ENCODE results near the gene PRAMEF10.
"Not testable (repeated sequence)": the region's sequence is repeated elsewhere in the genome, so short reads cannot be mapped to it uniquely, and the experiment has no call there.

The PRAMEF10 gene, protein sequence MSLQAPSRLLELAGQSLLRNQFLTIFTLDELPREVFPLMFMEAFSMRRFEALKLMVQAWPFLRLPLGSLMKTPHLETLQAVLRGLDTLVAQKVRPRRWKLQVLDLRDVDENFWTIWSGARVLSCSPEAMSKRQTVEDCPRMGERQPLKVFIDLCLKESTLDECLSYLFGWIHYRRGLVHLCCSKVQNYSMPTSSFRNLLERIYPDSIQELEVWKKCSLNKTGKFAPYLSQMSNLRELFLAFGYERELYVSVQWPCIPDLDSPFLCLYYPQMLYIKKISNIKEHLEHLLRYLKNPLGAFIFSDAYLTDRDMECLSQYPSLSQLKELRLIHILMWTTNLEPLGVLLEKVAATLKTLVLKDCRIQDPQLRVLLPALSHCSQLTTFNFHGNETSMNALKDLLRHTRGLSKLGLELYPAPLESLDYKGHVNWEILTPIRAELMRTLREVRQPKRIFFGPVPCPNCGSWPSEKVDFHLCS

DNA sequence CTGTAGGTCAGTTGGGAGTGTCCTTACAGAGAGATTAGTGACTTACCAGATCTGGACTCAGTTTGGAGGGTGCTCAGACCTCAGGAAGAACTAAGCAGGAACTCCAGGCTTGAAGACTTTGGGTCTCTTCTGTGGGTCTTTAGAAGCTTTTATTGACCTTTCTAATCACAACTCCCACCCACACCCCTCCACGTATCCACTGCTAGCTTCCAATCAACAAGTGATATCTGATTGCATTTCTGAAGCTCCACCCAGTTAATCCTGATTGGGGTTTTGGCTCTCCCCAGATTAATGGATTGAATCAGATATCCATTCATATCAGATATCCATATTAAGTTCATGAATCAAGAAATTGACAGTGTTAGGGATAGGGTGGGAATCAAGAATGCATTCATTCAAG lies at the start of gene PRAMEF10:
Gene PRAMEF10 (minus strand): TSS at position 101 of the 400 bp plus-strand sequence. CDS start 2,423 bp downstream, outside the sequence.
- not testable (repeated sequence) for DNase-seq (ENCODE audit: low read depth in 2 of 2)

DNA sequence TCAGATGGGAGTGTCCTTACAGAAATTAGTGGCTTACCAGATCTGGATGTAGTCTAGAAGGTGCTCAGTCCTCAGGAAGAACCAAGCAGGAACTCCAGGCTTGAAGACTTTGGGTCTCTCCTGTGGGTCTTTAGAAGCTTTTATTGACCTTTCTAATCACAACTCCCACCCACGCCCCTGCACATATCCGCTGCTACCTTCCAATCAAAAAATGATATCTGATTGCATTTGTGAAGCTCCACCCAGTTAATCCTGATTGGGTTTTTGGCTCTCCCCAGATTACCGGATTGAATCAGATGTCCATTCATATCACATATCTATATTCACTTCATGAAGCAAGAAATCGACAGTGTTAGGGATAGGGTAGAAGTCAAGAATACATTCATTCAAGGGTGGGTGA lies 49.4 kb upstream of the PRAMEF10 start, which contains the start of gene PRAMEF6:
Gene PRAMEF6 (minus strand): TSS at position 101 of the 400 bp plus-strand sequence. CDS start 5,062 bp downstream, outside the sequence.
- not testable (repeated sequence) for DNase-seq (ENCODE audit: low read depth in 2 of 2)

DNA sequence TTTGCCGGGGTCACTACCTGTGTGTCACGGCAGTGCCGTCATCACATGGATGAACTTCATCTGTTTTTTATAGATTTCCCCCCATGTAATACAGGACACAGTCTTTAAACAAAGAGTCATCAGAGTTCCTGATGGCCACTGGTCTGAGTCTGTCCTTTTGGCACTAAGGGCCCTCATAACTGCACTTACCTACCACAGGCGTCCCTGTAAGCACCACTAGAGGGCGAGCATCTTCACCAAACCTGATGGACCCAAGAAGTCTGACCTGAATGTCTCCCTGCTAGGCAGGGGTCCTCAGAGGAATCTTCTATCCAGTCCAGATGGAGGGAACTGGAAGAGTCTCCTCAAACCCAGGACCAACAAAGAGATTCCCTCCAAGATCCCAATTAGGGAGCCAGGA lies 26.3 kb upstream of the PRAMEF10 start:
- DNase-seq (ENCODE audit: low read depth in 2 of 2), result not testable (repeated sequence)

DNA sequence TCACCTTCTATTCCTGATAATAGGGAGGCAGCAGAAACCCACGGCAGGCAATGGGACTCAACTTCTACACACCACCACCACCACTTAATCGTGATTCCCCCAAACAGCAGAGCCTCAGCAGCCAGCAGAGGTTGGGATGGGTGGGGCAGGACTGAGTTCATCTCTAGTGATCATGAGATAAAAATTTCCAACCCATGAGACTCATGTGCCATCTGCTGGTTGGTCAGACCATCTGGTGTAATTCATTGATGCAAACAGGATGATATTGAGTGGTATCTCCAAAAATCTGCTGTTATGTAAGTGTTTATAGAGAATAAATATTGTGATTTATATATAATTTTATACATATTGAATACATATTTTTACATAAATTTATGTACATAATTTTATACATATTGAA lies 23.7 kb upstream of the PRAMEF10 start:
- not testable (repeated sequence) for DNase-seq (ENCODE audit: low read depth in 2 of 2)

DNA sequence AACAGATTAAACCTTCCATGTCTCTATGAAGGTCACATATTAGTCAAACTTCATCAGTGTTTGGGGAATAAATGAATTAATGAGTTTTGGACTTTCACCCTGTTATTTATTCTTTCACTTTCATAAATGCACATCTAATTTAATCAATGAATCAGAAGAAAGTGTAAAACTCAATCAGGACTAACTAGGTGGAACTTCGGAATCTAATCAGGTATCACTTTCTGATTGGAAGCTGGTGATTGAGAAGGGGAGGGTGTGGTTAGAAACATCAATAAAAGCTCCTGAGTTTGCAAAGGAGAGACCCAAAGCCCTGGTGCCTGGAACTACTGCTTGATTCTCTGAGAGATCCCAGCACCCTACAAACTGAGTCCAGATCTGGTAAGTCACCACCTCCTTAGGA lies 18.2 kb upstream of the PRAMEF10 start, which contains the start of gene PRAMEF7:
Gene PRAMEF7 (plus strand): TSS at position 301 of the 400 bp plus-strand sequence. CDS start 1,083 bp downstream, outside the sequence.
- DNase-seq (ENCODE audit: low read depth in 2 of 2), result not testable (repeated sequence)

DNA sequence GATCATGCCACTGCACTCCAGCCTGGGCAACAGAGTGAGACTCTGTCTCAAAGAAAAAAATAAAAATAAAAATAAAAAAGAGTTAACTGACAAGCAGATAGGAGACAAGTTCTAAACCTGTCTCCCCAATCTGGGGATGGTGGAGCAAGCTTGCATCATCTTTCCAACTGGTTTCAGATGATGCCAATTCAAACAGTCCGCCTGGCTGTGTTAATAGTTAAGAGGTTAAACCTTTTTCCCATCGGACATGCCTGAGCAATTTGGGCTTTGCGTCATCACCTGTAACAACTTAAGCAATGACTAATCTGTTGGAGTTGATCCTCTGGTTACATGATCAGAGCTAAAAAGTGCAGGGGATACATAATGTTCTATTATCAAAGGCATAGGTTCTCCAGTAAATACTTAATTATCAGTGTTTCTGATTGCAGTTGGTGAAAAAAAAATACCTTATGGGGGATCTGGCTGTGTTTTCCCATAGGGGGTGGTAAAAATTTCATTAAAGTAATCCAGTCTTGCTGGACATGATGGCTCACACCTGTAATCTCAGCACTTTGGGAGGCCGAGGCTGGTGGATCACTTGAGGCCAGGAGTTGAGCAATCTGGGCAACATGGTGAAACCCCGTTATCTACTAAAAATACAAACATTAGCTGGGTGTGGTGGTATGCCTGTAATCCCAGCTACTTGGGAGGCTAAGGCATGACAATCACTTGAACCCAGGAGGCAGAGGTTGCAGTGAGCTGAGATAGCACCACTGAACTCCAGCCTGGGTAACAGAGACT lies 5.9 kb upstream of the PRAMEF10 start:
- DNase-seq (ENCODE audit: low read depth in 2 of 2), result not testable (repeated sequence)

DNA sequence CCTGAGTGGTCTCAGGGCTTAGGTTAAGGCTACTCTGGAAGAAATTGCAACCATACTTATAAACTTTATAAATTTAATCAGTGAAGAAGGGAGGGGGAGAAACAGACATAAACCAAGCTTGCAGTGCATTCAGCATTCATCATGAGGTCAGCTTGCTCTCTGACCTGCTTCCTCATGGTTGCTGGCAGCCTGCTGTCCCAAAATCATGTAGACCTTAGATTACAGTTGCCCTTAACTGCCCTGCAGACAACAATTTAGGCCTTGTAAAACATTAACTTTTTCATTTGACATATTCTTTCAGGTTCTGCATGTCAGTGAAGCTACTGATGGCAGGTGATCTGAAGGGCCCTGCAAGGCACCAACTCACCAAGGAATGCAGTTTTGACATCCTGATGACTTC lies 1.1 kb upstream of the PRAMEF10 start:
- DNase-seq (ENCODE audit: low read depth in 2 of 2), result not testable (repeated sequence)

DNA sequence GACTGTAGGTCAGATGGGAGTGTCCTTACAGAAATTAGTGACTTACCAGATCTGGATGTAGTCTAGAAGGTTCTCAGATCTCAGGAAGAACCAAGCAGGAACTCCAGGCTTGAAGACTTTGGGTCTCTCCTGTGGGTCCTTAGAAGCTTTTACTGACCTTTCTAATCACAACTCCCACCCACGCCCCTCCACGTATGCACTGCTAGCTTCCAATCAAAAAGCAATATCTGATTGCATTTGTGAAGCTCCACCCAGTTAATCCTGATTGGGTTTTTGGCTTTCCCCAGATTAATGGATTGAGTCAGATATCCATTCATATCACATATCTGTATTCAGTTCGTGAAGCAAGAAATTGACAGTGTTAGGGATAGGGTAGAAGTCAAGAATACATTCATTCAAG lies 12.0 kb downstream of the PRAMEF10 start, which contains the start of gene PRAMEF4:
Gene PRAMEF4 (minus strand): TSS at position 101 of the 400 bp plus-strand sequence. CDS start 2,807 bp downstream, outside the sequence.
- not testable (repeated sequence) for DNase-seq (ENCODE audit: low read depth in 2 of 2)

DNA sequence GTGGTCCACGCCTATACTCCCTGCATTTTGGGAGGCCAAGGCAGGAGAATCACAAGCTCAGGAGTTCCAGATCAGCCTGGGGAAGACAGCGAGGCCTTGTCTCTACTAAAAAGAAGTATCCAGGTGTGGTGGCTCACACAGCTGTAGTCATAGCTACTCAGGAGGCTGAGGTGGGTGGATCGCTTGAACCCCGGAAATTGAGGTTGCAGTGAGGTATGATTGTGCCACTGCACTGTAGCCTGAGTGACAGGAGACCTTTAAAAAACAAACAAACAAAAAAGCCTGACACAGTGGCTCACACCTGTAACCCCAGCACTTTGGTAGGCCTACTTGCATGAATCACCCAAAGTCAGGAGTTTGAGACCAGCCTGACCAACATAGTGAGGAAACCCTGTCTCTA lies 19.6 kb downstream of the PRAMEF10 start:
- not testable (repeated sequence) for DNase-seq (ENCODE audit: low read depth in 2 of 2)

DNA sequence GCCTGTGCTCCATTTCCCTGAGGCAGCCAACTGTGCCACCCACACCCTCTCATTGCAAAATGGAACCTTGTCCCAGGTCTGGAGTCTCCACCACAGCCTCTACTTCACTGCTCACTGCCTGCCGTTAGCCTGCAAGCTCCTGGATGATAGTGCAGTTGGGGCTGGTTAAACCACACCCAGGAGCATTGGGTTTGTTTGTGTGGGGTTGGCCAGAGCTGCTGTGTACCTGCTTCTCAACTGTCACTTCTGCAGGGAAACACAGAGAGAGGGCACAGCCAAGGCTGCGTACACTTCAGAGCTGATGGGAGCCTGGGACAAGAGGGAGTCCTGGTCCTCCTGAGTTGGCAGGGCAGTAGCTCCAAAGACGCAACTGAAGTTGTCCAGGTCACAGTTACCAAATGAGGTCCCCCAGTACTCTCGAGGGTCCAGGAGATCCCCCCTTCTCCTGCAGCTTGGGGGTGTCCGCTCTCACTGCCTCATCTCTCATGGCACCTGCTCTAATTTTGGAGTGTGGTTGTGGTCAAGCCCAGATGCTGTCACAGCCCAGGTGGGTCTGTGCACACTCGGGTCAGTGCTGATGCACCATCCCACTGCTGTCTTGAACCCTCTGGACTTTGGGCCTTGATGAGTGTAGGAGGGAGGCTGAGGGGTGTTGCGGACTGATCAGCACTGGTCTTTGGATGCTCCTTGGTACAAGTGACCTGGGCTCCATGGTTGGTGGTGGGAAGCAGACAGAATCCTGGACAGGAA lies 34.8 kb downstream of the PRAMEF10 start:
- DNase-seq (ENCODE audit: low read depth in 2 of 2), result not testable (repeated sequence)

DNA sequence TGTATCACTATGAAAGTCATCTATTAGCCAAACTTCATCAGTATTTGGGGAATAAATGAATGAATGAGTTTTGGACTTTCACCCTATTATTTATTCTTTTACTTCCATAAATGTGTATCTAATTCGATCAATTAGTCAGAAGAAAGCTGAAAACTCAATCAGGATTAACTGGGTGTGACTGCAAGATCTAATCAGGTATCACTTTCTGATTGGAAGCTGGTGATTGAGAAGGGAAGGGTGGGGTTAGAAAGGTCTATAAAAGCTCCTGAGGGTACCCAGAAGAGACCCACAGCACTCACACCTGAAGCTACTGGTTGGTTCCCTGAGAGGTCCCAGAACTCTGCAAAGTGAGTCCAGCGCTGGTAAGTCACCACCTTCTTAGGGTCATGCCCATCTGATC lies 41.3 kb downstream of the PRAMEF10 start, which contains the start of gene PRAMEF2:
Gene PRAMEF2 (plus strand): TSS at position 301 of the 400 bp plus-strand sequence. CDS start 1,924 bp downstream, outside the sequence.
- not testable (repeated sequence) for DNase-seq (ENCODE audit: low read depth in 2 of 2)

DNA sequence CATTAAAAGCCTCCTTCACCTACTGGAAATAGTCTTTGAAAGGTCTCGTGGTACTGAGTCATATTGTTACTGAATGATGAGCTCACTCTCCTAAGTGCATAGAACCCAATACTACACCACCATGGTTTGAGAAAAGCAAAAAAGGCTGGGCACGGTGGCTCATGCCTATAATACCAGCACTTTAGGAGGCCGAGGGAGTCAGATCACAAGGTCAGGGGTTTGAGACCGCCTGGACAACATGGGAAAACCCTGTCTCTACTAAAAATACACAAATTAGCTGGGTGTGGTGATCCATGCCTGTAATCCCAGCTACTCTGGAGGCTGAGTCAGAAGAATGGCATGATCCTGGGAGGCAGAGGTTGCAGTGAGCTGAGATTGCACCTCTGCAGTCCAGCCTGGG lies 46.3 kb downstream of the PRAMEF10 start:
- no peak for DNase-seq (ENCODE audit: low read depth in 2 of 2)

DNA sequence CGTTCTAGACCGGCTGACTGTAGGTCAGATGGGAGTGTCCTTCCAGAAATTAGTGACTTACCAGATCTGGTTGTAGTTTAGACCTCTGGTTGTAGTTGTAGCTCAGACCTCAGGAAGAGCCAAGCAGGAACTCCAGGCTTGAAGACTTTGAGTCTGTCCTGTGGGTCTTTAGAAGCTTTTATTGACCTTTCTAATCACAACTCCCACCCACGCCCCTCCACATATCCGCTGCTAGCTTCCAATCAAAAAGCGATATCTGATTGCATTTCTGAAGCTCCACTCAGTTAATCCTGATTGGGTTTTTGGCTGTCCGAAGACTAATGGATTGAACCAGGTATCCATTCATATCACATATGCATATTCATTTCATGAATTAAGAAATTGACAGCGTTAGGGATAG lies 49.5 kb downstream of the PRAMEF10 start, which contains the start of gene HNRNPCL1:
Gene HNRNPCL1 (minus strand): TSS at position 101 of the 400 bp plus-strand sequence. CDS start 431 bp downstream, outside the sequence.
- DNase-seq (ENCODE audit: low read depth in 2 of 2), result not testable (repeated sequence)
